T47D (cell line): ENCODE measurements around the gene ZNF841.

Experiments used
- DNase-seq, 2 experiments: peaks; one replicate each; pipeline versions ENCODE4 v3.0.0 to v3.0.0-alpha.2; 2011 to 2012; ENCODE audit warnings: low read depth in 1 of 2, low spot score in 1 of 2
- JUND ChIP-seq: IDR thresholded peaks from 2 replicates; pipeline ENCODE4 v1.6.1; 2012; ENCODE audit warnings: low read depth
- in situ Hi-C: cut with HindIII; loops from 2 replicates; pipeline ENCODE4 v1.10.0; 2016; ENCODE audit warnings: low sequenced_read_pairs, low pct_unique_long_range_greater_than_20kb

The ZNF841 gene

DNA sequence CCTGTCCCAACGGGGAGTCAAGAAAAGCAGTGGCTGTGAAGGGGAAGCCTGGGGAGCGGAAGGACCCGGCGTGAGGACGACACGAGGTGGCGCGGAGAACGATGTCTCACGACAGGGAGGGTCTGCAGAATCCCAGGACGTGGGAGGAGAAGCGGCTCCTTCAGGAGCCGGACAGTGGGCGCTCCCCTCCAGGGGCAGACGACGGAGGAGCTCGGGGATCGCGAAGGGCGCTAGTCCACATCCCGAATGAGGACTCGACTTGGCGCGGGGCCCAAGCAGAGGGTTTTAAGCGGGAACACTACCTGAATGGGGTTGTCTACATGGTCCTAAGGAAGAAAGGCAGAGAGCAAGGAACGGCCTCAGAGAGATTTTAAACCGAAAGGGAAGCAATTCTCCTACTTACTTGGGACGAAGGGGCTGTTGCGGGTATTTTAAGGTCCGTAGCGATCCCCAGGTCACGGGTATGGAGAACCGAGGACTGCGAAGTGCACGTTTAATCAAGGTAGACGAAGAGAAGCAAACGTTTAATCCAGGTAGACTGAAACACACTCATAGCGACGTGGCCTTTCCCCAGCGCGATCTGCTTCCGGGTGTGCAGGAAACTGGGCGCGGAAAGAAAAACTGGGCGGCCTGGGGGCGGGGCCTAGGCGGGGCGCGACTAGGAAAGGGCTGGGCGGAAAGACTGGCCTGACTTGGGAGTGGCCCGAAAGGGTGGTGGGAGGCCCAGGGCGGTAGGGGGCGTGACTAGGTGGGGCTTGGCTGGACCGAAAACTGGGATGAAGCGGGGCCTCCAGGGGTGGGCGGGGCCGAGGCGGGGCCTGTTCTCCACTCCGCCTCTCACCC, at the start of gene ZNF841:
ZNF841 (minus strand) TSS at position 594 of the 843 bp plus-strand sequence. CDS start 10,964 bp downstream, outside the sequence.
- no peak for TF ChIP-seq JUND
- in situ Hi-C loops, result no loop called here
- DNase-seq, result peak; percentile 51 to 96

- peak in 1 of 2 experiments; percentile 83 for DNase-seq
- in situ Hi-C loops, result no loop called here
- TF ChIP-seq JUND, result no peak
Measured at GRCh38 chr19:52142001-52142595, 46.5 kb upstream of the ZNF841 start.

DNA sequence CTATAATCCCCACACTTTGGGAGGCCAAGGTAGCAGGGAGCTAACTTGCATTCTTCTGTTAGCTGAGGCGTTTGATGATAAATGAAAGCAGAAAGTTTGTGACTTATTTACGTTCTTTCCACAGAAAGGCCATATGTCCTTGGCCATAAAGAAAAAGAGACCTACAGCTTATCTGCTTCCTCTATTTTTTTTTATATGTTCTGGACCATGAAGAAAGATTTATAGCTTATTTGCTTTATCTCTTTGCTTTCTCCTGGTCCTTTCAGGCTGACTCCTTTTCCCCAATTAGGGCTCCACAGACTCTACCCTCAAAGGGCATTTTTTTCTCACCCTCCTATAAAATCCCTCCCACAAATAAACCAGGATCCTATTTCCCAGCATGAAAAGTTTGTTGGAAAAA, 45.6 kb upstream of the ZNF841 start:
- DNase-seq, result no peak
- in situ Hi-C loops, result no loop called here
- TF ChIP-seq JUND, result no peak

GRCh38 chr19:52140032-52140710, 44.6 kb upstream of the ZNF841 start:
- in situ Hi-C loops, result no loop called here
- no peak for TF ChIP-seq JUND
- no peak for DNase-seq

GRCh38 chr19:52139252-52140031, 43.9 kb upstream of the ZNF841 start, which contains the start of gene ZNF616:
ZNF616 (minus strand) TSS chr19:52139938; CDS start chr19:52130512, 9,426 bp downstream.
- TF ChIP-seq JUND, result no peak
- DNase-seq, result peak; percentile 57 to 94
- in situ Hi-C loops, result no loop called here

GRCh38 chr19:52138983-52139251, 43.4 kb upstream of the ZNF841 start:
- in situ Hi-C loops, result no loop called here
- no peak for TF ChIP-seq JUND
- DNase-seq, result no peak

DNA sequence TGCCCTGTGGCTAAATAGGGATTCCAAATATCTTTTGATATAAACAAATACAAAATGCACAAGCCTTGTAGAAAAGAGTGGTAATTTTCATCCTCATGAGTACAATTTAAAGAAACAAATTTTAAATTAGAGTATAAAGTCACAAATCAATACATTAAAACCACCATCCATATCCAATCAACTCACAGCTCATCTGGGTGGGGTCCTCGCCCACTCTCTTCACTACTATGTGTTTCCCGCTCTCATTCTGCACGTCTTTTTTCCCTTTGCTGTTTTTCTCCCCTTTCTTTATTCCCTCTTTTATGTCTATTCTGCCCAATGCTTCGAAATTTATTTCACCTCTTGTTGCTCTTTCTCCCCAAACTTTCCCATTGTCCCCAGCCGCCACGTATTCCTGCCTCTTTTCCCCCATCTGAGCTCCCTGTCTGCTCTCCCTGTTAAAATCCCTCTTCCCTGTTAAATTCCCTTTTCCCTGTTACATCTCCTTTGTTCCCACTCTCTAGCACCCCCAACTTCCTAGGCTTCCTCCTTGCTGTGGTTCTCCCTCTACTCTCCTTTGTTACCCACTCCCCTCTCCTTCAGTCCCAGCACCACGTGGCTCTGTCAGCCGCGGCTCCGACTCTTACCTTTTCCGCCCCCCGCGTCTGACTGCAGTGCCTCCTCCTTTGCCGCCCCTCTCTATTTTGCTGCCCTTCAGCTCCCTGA, 42.9 kb upstream of the ZNF841 start:
- DNase-seq, result peak in 1 of 2 experiments; percentile 8
- no peak for TF ChIP-seq JUND
- in situ Hi-C loops, result no loop called here

DNA sequence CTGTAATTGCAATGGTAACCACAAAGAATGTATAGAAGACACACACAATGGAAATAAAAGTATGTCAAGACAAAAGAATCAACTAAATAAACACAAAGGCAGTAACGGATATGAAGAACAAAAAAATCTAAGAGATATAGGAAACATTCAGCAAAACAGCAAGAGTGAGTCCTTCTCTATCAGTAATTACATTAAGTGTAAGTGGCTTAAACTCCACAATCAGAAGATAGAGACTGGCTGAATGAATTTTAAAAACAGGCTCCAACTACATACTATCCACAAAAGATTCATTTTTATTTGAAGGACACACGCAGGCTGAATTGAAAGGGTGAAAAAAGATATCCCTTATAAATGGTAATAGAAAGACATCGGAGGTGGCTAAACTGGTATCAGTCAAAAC, 24.7 kb upstream of the ZNF841 start:
- TF ChIP-seq JUND, result no peak
- DNase-seq, result no peak
- in situ Hi-C loops, result no loop called here

- in situ Hi-C loops, result no loop called here
- no peak for TF ChIP-seq JUND
- DNase-seq, result no peak
Measured at GRCh38 chr19:52115526-52116053, 20.0 kb upstream of the ZNF841 start.

- in situ Hi-C loops, result no loop called here
- TF ChIP-seq JUND, result no peak
- DNase-seq, result no peak
Measured at GRCh38 chr19:52114691-52115090, 19.1 kb upstream of the ZNF841 start.

DNA sequence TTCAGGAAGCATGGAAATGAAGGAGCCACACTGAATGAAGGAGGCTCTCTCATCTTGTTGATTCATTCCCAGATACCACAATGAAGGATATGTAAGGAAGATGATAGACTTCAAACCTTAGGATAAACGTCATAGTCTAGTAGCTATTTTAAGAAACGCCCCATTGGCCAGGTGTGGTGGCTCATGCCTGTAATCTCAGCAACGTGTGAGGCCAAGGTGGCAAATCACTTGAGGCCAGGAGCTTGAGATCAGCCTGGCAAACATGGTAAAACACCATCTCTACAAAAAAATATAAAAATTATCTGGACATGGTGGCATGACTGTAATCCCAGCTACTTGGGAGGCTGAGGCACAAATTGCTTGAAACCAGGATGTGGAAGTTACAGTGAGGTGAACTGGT, 17.1 kb upstream of the ZNF841 start:
- TF ChIP-seq JUND, result no peak
- no peak for DNase-seq
- in situ Hi-C loops, result no loop called here

DNA sequence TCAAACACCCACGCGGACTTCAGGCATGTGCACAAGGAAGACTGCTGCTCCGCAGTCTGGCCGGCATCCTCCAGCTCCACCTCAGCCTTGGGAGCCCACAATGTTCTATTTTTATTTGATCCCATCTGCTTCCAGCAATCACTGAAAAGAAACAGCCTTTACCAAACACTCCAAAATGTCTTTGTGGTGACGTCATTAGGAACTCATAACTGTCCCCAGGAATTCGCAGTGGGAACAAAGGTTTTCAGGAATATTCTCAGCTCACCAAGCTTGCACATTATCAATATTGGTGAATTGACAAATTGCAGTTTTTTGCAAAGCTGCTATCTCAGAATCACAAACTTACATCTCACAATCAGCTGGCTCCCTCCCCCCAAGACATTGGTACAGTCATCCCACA, 15.2 kb upstream of the ZNF841 start:
- no peak for TF ChIP-seq JUND
- in situ Hi-C loops, result no loop called here
- DNase-seq, result no peak
